VCaP (cell line): ENCODE data around the gene PEX14.

Experiments
- H3K27ac ChIP-seq: fragments of 450-650 bp; 2 replicates; pipeline ENCODE4 v1.5.1; 2017
- CTCF ChIP-seq: fragments of 450-650 bp; conservative IDR thresholded peaks from 2 replicates; pipeline ENCODE4 v1.5.1; 2017; ENCODE audit warnings: mild to moderate bottlenecking, moderate library complexity

Gene PEX14

GRCh38 chr1:10540277-10541005 lies 65.7 kb downstream of the PEX14 start:
- no peak overlapping the region for H3K27ac ChIP-seq
- TF ChIP-seq CTCF = no peak

DNA sequence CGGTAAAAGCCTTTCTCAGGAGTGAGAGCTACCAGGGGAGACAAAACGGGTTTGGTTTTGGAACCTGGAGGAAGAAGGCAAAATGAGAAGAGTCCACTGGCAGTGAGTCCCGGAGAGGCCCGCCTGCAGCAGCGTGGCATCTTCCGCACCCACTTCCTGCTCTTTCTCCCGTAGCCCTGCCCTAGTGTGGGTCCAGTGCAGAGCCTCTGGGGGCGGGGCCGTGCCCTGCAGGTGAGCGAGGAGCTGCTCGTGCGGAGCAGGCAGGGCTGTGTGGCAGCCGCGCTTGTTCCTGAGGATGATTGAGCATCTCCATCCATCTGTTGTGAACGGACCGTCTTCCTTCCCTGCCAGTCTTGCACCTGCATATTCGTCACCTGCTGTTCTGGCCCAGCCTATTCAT lies 66.5 kb downstream of the PEX14 start:
- H3K27ac ChIP-seq = no peak overlapping the region
- TF ChIP-seq CTCF = no peak

GRCh38 chr1:10544239-10544638 lies 69.5 kb downstream of the PEX14 start:
- H3K27ac ChIP-seq = no peak overlapping the region
- TF ChIP-seq CTCF = no peak

DNA sequence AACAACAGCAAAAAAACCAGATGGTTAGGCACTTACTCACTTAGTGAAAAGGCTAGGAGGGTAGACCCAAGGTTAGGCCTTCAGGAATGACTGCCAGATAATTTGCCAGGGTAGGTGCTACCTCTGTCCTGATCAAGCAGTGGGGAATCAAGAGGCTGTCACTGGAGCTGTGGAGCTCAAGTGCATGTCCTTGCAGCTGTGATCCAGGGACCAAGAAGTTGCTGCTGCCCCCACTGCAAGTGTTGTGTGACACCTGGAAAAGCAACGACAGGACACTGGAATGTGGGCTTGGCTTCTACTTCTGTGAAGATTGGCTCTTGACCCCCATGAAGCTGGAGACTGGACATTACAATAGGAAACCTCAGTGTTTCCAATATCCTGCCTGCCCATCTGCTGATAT lies 72.1 kb downstream of the PEX14 start:
- TF ChIP-seq CTCF = no peak
- H3K27ac ChIP-seq = no peak overlapping the region

DNA sequence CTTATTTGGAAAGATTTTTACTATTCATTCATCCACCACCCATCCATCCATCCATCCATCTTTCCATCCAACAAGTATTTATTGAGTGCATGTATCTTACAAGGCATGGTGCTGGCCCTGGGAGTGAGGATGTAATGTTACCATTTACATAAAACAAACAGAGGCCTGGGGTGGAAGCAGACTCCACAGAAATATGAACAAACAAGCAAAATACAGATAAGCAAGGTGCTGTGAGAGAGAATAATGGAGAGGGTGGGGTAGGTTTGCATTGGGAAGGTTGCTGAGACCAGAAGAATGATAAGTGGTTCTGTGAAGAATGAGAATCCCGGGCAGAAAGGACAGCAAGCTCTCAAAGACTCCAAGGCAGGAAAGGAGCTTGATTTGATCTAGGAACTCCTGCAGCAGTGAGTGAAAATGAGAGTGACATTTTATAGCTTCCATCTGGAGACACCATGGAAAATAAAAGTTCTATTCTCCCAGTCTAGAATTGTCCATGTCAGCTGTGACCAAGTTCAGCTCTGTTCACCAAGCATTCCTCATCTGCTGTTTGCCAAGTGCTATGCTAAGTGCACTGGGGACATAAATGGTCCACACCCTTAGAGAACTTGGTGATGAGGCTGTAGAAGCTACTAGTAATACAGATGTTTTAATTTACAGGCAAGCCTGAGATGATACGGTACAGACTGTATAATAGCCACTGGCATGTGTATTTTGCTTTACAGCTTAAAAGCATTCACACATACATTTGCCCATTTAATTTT lies 75.3 kb downstream of the PEX14 start:
- no peak overlapping the region for H3K27ac ChIP-seq
- TF ChIP-seq CTCF = no peak

DNA sequence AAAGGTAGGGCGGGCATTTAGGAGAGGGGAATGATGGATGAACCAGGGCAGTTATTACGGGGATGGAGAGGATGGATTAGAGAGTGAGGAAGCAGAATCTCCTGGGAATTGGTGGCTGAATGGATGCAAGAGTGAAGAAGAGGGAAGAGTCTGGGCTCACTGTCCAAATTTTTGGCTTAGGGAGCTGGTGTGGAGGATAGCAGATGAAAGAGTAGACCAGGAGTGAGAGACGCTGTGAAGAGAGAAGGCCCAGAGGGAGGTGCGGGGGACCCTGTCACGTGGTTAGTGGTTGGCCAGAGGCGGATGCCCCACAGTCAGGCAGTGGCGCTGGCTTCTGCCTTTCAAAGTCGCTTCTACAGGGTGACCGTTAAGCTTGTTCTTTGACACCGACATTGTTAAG lies 78.4 kb downstream of the PEX14 start:
- TF ChIP-seq CTCF = no peak
- no peak overlapping the region for H3K27ac ChIP-seq

GRCh38 chr1:10555635-10556429 lies 81.1 kb downstream of the PEX14 start:
- no peak for TF ChIP-seq CTCF
- H3K27ac ChIP-seq = peak overlapping the region; percentile 85
